Colonic mucosa (tissue), 4 donors: Measurements from ENCODE around the gene HABP2. TPM values are rescaled to one million over a fixed set of nuclear protein-coding genes. Genes with fewer than 3 reads are reported as not detected.

Experiments
- DNase-seq: peaks from one replicate; pipeline ENCODE4 v3.0.0-alpha.2; 2020
- H3K27ac ChIP-seq: fragments of 200-600 bp; one replicate; pipeline ENCODE4 v1.8.0; 2021
- H3K27me3 ChIP-seq: fragments of 200-600 bp; one replicate; pipeline ENCODE4 v1.8.0; 2021
- H3K36me3 ChIP-seq: fragments of 200-600 bp; one replicate; pipeline ENCODE4 v1.8.0; 2021
- H3K4me1 ChIP-seq: fragments of 200-600 bp; one replicate; pipeline ENCODE4 v1.8.0; 2021; ENCODE audit warnings: mild to moderate bottlenecking
- H3K4me3 ChIP-seq: fragments of 200-600 bp; one replicate; pipeline ENCODE4 v1.8.0; 2021
- H3K9ac ChIP-seq, 2 donors: one replicate each; pipeline ENCODE4 v1.7.0; 2013; ENCODE audit warnings: control low read depth in 2 of 2, low read depth in 2 of 2, low read length in 2 of 2
- H3K9me3 ChIP-seq: fragments of 200-600 bp; one replicate; pipeline ENCODE4 v1.8.0; 2021
- CTCF ChIP-seq: fragments of 200-600 bp; IDR thresholded peaks from one replicate; pipeline ENCODE4 v1.8.0; 2022; ENCODE audit warnings: antibody characterized with exemption, mild to moderate bottlenecking
- intact Hi-C: fragments of 100-400 bp; cut with DNase I; formaldehyde crosslinking; loops from one replicate; pipeline ENCODE4 v1.14.1; 2022
- total RNA-seq, 2 donors: library from RNA; stranded (reverse); fragmentation: NEBNext Ultra II Directional in 1 of 2; extraction: Animal tissue kit (Norgen Biotek cat#: 25700) in 1 of 2; gene quantifications; one replicate each; pipeline ENCODE4 v1.2.1, GENCODE V29; 2021
- donor health status: healthy.
- donor health status: DM: no; HTN: no; CAD: no.
- donor health status: DM: no; HTN: no; CAD: no.

HABP2 gene
- total RNA-seq, 2 donors from 2014 or later, result 0.79 TPM; not detected in 1

GRCh38 chr10:113540845-113541548, 11.9 kb upstream of the HABP2 start:
- no peaks in the 10 kb centered on the region for H3K9me3 ChIP-seq
- no peak overlapping the region for H3K9ac ChIP-seq
- H3K36me3 ChIP-seq, result no peaks in the 10 kb centered on the region
- no peaks in the 10 kb centered on the region for H3K4me1 ChIP-seq
- H3K27ac ChIP-seq, result no peak overlapping the region
- intact Hi-C loops, result no loop called here
- DNase-seq, result no peak
- no peak for TF ChIP-seq CTCF
- no peak overlapping the region for H3K4me3 ChIP-seq
- H3K27me3 ChIP-seq, result no peaks in the 10 kb centered on the region

- Histone ChIP-seq H3K9me3 (no peaks in the 10 kb centered on the region), H3K9ac (no peak overlapping the region), H3K27ac (no peak overlapping the region), H3K4me1 (no peaks in the 10 kb centered on the region), H3K36me3 (no peaks in the 10 kb centered on the region), H3K4me3 (no peak overlapping the region), H3K27me3 (no peaks in the 10 kb centered on the region)
- no peak for DNase-seq
- intact Hi-C loops, result no loop called here
- no peak for TF ChIP-seq CTCF
These were observed 11.3 kb upstream of the HABP2 start for GRCh38 chr10:113541549-113541927.

- H3K27me3 ChIP-seq, result no peaks in the 10 kb centered on the region
- no peaks in the 10 kb centered on the region for H3K4me1 ChIP-seq
- TF ChIP-seq CTCF, result no peak
- no peak overlapping the region for H3K9ac ChIP-seq
- H3K36me3 ChIP-seq, result no peaks in the 10 kb centered on the region
- DNase-seq, result no peak
- H3K27ac ChIP-seq, result no peak overlapping the region
- intact Hi-C loops, result no loop called here
- H3K4me3 ChIP-seq, result no peak overlapping the region
- no peaks in the 10 kb centered on the region for H3K9me3 ChIP-seq
These were observed 9.5 kb upstream of the HABP2 start for GRCh38 chr10:113543107-113543955.

GRCh38 chr10:113544392-113544791, 8.5 kb upstream of the HABP2 start:
- Histone ChIP-seq H3K27me3 (no peaks in the 10 kb centered on the region), H3K27ac (no peak overlapping the region), H3K4me3 (no peak overlapping the region), H3K36me3 (no peaks in the 10 kb centered on the region), H3K4me1 (no peaks in the 10 kb centered on the region), H3K9ac (no peak overlapping the region), H3K9me3 (no peaks in the 10 kb centered on the region)
- no peak for TF ChIP-seq CTCF
- intact Hi-C loops, result no loop called here
- DNase-seq, result no peak

GRCh38 chr10:113547426-113547825, 5.4 kb upstream of the HABP2 start:
- Histone ChIP-seq H3K4me3 (no peak overlapping the region), H3K27ac (no peak overlapping the region), H3K27me3 (no peaks in the 10 kb centered on the region), H3K9ac (no peak overlapping the region), H3K4me1 (no peaks in the 10 kb centered on the region), H3K36me3 (no peaks in the 10 kb centered on the region), H3K9me3 (no peaks in the 10 kb centered on the region)
- intact Hi-C loops, result no loop called here
- no peak for DNase-seq
- no peak for TF ChIP-seq CTCF
